GM11168 (cell line): ENCODE measurements around the gene C17orf100.
"Not testable (repeated sequence)": the region's sequence is repeated elsewhere in the genome, so short reads cannot be mapped to it uniquely, and the experiment has no call there.

ENCODE experiments used
- in situ Hi-C: fragments of 300-500 bp; cut with MboI; formaldehyde crosslinking; loops from one replicate; pipeline ENCODE4 v1.12.0; 2022; ENCODE audit warnings: low sequenced_read_pairs; ENCODE audit not compliant: unreplicated experiment

The C17orf100 gene

GRCh38 chr17:6640536-6641246 is 10.9 kb upstream of the C17orf100 start, which contains the start of the genes KIAA0753 and TXNDC17:
Gene KIAA0753, minus strand, starts transcription at chr17:6640711. Its CDS starts 5,608 bp downstream, at chr17:6635103.
Gene TXNDC17, plus strand, starts transcription at chr17:6641060. Its CDS starts 23 bp downstream, at chr17:6641083.
- in situ Hi-C loops, result no loop called here

- in situ Hi-C loops, result no loop called here
Observed at GRCh38 chr17:6641247-6641863, 10.2 kb upstream of the C17orf100 start.

DNA sequence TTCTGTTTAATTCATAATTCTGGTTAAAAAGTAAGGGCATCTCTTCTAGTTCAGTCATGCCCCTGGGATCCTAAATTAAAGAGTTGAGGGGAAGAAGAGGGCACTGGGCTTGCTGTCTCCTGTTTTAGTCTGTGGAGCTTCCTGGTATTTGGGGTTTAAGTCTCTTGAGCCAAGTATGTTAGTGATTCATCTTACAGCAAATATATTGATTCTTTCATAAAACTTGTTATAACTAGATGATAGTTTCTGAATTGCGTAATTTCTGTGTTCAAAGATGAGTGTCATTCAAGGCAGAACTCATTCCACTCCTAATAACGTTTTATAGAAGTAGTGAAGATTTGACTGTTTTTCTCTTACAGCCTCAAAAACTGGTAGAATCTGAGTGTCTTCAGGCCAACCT is 9.0 kb upstream of the C17orf100 start:
- in situ Hi-C loops, result no loop called here

DNA sequence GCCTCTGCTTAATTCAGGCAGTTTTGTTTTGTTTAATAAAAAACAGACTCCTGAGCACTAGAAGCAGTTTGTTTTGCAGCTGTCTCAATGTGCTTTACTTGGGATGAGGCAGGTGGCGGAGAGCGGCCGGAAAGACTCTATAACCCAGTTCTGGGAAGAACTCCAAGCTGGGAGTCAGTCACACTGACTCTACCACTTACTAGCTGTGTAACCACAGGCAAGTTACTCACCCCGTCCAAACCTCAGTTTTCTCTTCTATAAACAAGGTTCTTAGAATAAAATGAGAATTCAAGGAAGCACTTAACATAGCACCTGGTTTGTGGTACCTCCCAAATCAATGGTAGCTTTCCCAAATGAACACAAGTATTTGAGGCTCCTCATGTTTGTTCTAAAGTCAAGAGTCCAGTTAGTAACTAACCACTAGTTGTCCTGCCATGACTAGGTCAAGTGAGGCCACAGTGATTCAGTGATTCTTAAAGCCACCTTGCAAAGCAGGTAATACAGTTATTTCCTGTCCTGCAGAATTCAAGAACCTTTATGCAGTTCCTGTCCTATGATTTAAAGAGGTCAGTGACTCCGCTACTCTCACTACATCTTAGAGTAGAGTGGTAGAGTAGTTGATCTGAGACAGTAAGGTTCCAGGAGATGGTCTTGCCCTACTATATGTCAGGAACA is 8.0 kb upstream of the C17orf100 start:
- in situ Hi-C loops, result no loop called here

DNA sequence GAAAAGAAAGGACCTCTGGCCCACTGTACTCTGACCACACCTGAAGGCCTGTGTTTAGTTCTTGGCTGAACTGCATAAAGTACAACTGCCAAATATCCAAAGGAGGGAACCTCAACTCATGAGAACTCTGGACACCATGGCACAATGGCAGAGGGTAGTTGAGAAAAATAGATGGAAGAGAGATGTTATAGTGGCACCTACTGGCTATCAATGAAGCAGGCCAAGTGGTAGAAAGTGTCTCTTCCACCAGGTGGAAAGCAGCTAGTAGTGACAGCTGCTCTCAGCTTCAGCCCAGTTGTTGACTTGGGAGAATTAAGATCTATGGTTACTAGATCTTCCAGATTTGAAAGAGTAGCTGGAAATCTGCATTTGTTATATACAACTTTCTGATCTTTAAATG is 3.4 kb upstream of the C17orf100 start:
- in situ Hi-C loops, result no loop called here

GRCh38 chr17:6651919-6652452 is 424 bp downstream of the C17orf100 start:
- in situ Hi-C loops, result no loop called here

- in situ Hi-C loops, result no loop called here
Observed at GRCh38 chr17:6654841-6655731, 3.5 kb downstream of the C17orf100 start.

DNA sequence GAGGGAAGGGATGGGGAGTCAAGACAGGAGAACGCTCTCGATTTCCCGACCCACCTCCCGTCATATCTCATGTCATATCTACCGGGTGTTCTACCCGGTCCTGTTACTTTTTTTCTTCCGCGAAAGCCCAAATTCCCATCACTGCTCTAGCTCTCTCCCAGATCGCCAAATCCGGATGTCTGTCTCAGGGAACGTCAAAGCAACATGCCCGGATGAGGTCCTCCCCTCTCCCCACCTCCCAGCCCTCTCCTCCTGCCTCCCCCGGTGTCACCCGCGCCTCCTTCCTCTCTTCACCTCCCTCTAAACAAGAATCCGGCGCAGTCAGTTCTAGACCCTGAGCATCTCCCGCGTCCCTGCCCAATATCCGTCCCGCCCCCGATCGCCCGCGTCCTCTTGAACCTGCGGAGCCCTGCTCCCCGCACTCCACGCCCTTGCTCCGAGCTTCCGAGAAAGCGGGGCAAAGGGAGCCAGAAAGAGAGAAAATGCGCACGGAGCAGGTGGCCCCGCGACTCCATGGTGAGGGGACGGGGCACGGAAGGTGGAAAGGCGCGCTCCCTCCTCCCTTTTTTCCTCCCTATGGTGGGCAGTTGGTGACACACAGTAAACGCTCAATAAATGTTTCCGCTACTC is 4.3 kb downstream of the C17orf100 start:
- in situ Hi-C loops, result not testable (repeated sequence)

GRCh38 chr17:6656797-6657632 is 5.5 kb downstream of the C17orf100 start:
- in situ Hi-C loops, result not testable (repeated sequence)

DNA sequence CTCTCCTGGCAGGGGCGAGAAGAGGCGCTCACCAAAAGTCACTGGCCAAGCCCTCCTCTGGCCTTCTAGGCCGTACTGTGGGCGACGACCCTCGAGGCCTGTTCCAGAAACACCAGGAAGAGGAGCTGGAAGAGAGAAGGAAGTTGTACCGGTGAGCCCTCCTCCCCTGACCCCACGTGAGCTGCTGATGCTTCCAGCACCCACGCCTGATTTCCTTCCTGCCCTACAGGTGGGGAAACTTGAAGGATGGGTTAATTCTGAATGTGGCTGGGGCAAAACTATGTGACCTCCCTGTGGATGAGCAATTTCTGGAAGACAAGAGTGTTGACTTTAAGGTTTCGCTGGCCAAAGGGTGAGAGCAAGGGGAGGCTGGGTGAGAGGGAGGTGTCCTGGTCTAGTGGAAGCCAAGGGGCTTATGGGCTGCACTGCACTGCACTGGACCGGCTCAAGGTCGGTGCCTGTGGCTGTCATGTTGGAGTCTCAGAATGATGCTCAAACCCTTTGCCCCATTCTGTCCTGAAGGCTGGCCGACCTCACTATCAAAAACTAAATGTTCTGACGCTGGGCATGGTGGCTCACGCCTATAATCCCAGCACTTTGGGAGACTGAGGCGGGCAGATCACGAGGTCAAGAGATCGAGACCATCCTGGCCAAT is 6.2 kb downstream of the C17orf100 start:
- in situ Hi-C loops, result no loop called here

- in situ Hi-C loops, result not testable (repeated sequence)
Observed at GRCh38 chr17:6658411-6658810, 6.8 kb downstream of the C17orf100 start.

DNA sequence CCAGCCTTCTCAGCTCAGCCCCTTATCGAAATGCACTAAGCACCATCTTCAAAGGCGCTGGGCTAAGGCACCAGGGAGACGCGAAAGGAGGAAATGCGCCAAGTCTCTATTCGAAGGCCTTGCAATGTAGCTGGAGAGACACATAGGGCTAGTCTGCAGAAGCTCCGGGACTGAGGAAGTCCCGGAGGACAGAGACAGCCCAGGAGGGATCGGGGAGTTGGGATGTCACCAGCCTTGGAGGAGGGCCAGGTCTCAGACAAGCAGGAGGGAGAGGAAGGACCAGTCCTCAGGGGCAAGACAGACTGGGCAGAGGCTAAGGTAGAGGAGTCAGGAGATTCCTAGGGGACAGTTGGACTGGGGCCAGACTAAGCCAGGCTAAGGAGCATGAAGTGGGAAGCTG is 8.5 kb downstream of the C17orf100 start:
- in situ Hi-C loops, result loop anchor here (10.0 kb wide), 1 partner anchor 175 kb away; the partner anchor contains the start of gene TEKT1

DNA sequence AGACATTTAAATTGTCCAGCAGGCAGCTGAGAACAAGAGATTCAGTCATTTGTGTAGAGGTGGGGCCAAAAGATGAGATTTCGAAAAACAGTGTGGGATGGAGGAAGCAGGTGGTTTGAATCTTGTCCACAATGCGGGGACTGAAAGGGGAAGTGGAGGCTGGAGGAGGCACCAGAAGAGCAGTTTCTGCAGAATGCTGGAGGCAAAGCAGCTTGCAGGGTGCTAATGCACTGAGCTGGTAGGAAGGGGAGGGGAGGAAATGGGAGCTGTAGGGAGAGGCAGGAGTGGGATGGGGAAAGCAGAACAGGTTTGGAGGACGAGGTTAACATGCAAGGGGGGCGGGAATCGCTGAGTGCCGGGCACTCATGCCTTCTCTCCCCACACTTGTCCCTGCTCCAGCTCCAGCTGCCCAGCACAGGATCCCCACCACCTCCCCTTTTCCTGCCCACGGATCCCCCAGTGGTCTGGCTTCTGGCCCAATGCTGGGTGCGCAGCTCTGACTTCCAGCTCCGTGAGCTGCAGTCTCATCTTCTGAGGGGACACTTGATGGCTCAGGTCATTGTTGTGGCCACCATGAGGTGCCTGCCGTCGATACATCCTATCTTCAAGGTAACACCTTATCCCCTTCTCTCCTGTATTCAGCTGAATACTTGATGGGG is 9.4 kb downstream of the C17orf100 start:
- in situ Hi-C loops, result loop anchor here (10.0 kb wide), 1 partner anchor 174 kb away; the partner anchor contains the start of gene TEKT1

- in situ Hi-C loops, result loop anchor here (10.0 kb wide), 1 partner anchor 173 kb away; the partner anchor contains the start of gene TEKT1
Observed at GRCh38 chr17:6661464-6661848, 9.9 kb downstream of the C17orf100 start.

DNA sequence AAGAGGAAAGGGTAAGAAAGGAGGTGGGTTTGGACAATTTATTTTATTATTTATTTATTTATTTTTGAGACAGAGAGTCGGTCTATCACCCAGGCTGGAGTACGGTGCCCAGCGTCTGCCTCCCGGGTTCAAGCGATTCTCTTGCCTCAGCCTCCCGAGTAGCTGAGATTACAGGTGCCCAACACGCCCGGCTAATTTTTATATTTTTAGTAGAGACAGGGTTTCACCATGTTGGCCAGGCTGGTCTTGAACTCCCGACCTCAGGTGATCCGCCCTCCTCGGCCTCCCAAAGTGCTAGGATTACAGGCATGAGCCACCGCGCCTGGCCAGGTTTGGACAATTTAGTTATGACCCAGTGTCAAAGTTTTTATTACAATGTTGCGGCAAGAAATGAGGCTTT is 11.6 kb downstream of the C17orf100 start:
- in situ Hi-C loops, result loop anchor here (10.0 kb wide), 1 partner anchor 172 kb away; the partner anchor contains the start of gene TEKT1

DNA sequence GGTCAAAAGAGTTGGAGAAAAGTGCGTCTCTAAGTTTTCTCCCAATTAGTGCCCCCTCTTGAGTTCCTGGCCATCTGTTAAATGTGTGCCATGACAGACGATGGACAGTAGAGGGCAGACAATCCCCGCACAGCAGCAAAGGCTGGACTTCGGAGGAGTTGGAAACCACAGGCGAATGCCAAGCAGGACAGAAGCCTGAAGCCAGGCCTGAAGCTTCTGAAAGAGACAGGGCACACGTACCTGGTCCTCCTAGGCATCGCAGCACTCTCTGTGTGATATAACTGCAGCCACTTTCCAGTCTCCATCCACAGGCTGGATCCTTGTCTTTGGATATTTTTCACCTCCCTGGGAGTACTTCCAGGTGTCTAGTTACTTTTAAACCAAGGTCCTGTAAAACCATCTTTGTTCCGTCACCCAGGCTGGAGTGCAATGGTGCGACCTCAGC is 14.5 kb downstream of the C17orf100 start:
- in situ Hi-C loops, result loop anchor here (10.0 kb wide), 1 partner anchor 169 kb away; the partner anchor contains the start of gene TEKT1

GRCh38 chr17:6666557-6666956 is 15.0 kb downstream of the C17orf100 start:
- in situ Hi-C loops, result loop anchor here (10.0 kb wide), 1 partner anchor 168 kb away; the partner anchor contains the start of gene TEKT1
